Suprapubic skin (tissue), 4 donors: ENCODE measurements around the gene GNA12. TPM values are rescaled to one million over a fixed set of nuclear protein-coding genes. Genes with fewer than 3 reads are reported as not detected.

Experiments
- DNase-seq, 2 donors: peaks; one replicate each; pipeline ENCODE4 v3.0.0-alpha.2; 2019; ENCODE audit warnings: low spot score in 2 of 2
- H3K27ac ChIP-seq: fragments of 200-600 bp; sonication (generic); one replicate; pipeline ENCODE4 v1.5.1; 2019
- H3K27me3 ChIP-seq: fragments of 200-600 bp; sonication (generic); one replicate; pipeline ENCODE4 v1.5.1; 2019
- H3K36me3 ChIP-seq: fragments of 200-600 bp; sonication (generic); one replicate; pipeline ENCODE4 v1.5.1; 2019
- H3K4me1 ChIP-seq: fragments of 200-600 bp; sonication (generic); one replicate; pipeline ENCODE4 v1.5.1; 2019
- H3K4me3 ChIP-seq: fragments of 200-600 bp; sonication (generic); one replicate; pipeline ENCODE4 v1.5.1; 2019; ENCODE audit warnings: mild to moderate bottlenecking
- H3K9me3 ChIP-seq: fragments of 200-600 bp; sonication (generic); one replicate; pipeline ENCODE4 v1.5.1; 2019
- EP300 ChIP-seq: sonication (generic); formaldehyde crosslinking; IDR thresholded peaks from one replicate; pipeline ENCODE4 v1.6.1; 2017; ENCODE audit warnings: antibody characterized with exemption
- POLR2A ChIP-seq, 2 donors: fragments of 450-650 bp; IDR thresholded peaks; one replicate each; pipeline ENCODE4 v1.6.1; 2017; ENCODE audit warnings: antibody characterized with exemption in 2 of 2, mild to moderate bottlenecking in 2 of 2, moderate library complexity in 2 of 2
- POLR2AphosphoS5 ChIP-seq, 3 donors: sonication (generic); formaldehyde crosslinking; IDR thresholded peaks; one replicate each; pipeline ENCODE4 v1.6.1; 2017; ENCODE audit warnings: antibody characterized with exemption in 3 of 3
- WGBS: methylation state at CpG from one replicate; pipeline ENCODE4 v1.1.5; 2018; 5-methylcytosine and 5-hydroxymethylcytosine counted together
- total RNA-seq, 4 donors: library from RNA; depleted of rRNA; stranded (reverse); fragments of >200 nt; gene quantifications; one replicate each; pipeline ENCODE4 v1.1.0, GENCODE V29; 2016
- TF ChIP-seq, protein P1 (sequence below), 2 donors: fragments of 200-600 bp in 1 of 2; fragments of 450-650 bp in 1 of 2; sonication (generic) in 1 of 2; IDR thresholded peaks; one replicate each; pipeline ENCODE4 v1.5.1; 2016 to 2019; ENCODE audit warnings: antibody characterized with exemption in 2 of 2, mild to moderate bottlenecking in 1 of 2, moderate library complexity in 1 of 2

The GNA12 gene
- total RNA-seq, 4 donors from 2014 or later, result 9.7 to 15.0 (median 13.3) TPM

DNA sequence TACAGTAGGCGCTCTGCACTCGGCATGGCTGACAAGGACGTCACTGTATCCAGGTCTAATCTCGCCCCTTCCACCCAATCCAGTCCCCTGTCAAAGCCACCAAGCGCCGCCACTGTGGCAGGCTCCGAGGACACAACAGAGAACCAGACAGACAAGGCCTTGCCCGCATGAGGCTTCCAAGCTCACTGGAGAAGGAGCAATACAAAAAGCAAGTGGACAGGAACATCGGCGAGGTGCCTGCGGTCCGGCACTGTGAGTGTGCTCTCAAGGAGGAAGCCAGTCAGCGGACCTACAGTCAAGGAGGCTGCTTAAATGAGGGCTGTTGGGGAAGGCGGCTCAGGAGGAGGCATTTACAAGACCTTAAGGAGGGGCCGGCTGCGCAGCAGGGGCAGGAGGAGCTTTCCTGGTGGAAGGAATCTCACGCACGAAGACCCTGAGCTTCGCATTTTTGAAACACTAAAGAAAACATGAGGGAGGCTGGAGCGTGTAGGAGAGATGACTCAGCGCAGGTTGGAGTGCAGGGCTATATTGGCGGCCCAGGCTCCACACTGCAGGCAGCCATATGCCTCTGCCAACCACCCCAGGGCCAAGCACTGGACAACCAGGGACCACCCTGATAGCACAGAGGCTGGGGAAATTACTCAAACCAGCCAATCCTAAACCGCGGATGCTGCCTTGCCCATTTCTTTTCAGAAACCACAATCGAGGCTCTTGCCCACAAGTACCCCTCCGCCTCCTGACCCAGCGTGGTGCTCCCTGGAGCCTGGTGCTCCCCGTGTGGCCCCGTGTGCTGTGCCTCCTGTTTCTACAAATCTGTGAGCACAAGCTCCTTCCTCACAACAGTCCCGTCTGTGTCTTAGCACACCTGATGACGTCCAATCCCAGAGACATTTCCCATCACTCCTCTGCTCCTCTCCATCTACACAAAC, 28.9 kb downstream of the GNA12 start:
- DNase-seq, result no peak
- WGBS, result 97% methylated on average over 31 of the region's 31 CpGs
- H3K27ac ChIP-seq, result no peak overlapping the region
- TF ChIP-seq, protein P1, sequence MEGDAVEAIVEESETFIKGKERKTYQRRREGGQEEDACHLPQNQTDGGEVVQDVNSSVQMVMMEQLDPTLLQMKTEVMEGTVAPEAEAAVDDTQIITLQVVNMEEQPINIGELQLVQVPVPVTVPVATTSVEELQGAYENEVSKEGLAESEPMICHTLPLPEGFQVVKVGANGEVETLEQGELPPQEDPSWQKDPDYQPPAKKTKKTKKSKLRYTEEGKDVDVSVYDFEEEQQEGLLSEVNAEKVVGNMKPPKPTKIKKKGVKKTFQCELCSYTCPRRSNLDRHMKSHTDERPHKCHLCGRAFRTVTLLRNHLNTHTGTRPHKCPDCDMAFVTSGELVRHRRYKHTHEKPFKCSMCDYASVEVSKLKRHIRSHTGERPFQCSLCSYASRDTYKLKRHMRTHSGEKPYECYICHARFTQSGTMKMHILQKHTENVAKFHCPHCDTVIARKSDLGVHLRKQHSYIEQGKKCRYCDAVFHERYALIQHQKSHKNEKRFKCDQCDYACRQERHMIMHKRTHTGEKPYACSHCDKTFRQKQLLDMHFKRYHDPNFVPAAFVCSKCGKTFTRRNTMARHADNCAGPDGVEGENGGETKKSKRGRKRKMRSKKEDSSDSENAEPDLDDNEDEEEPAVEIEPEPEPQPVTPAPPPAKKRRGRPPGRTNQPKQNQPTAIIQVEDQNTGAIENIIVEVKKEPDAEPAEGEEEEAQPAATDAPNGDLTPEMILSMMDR (IDR thresholded peaks at IDR 0.05), result no peak
- no peak for TF ChIP-seq EP300
- TF ChIP-seq POLR2A (IDR thresholded peaks at IDR 0.05), result no peak
- TF ChIP-seq POLR2AphosphoS5 (IDR thresholded peaks at IDR 0.05), result no peak
- no peaks in the 10 kb centered on the region for H3K36me3 ChIP-seq
- peaks cover 11% of the 10 kb centered on the region for H3K4me1 ChIP-seq
- H3K4me3 ChIP-seq, result no peak overlapping the region
- H3K27me3 ChIP-seq, result no peaks in the 10 kb centered on the region
- H3K9me3 ChIP-seq, result no peaks in the 10 kb centered on the region

DNA sequence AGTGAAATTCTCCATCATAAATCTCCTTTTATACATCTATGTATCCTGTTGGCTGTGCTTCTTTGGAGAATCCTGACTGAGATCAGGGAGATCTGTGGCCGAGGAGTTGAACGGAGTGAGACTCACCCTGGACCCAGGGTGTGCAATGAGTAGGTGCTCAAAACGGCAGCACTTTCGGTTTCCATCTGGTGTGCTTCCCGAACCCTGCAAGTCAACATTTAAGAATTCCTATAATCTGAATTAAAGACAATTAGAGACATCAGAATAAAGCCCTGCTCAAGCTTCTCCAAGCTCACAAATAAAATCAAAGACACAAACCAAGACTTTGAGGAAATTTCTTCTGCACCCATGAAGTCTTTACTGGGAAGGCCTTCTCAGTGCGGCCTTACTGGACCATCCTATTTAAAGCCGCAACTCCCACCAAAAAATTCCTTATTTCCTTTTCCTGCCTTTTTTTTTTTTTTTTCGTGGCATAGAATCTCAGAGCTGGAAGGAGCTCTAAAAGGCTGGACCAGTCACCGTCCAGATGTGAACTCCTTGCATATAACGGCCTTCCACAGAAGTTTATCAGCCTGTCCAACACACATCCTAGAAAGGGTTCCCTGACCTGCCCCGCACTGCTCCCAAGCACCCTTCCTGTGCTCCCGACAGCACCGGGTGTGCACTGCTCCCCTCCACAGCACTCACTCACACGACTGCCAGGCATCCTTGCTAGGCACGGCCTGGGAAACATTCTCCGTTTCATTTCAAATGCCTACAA, 29.7 kb downstream of the GNA12 start:
- Histone ChIP-seq H3K27me3 (no peaks in the 10 kb centered on the region), H3K9me3 (no peaks in the 10 kb centered on the region), H3K4me3 (no peak overlapping the region), H3K27ac (no peak overlapping the region), H3K4me1 (peaks cover 11% of the 10 kb centered on the region), H3K36me3 (no peaks in the 10 kb centered on the region)
- 82% methylated on average over 16 of the region's 16 CpGs for whole genome bisulfite sequencing
- DNase-seq, result no peak
- TF ChIP-seq POLR2A (IDR thresholded peaks at IDR 0.05), result no peak
- TF ChIP-seq, protein P1 (IDR thresholded peaks at IDR 0.05), result no peak
- TF ChIP-seq POLR2AphosphoS5 (IDR thresholded peaks at IDR 0.05), result no peak
- TF ChIP-seq EP300, result no peak

DNA sequence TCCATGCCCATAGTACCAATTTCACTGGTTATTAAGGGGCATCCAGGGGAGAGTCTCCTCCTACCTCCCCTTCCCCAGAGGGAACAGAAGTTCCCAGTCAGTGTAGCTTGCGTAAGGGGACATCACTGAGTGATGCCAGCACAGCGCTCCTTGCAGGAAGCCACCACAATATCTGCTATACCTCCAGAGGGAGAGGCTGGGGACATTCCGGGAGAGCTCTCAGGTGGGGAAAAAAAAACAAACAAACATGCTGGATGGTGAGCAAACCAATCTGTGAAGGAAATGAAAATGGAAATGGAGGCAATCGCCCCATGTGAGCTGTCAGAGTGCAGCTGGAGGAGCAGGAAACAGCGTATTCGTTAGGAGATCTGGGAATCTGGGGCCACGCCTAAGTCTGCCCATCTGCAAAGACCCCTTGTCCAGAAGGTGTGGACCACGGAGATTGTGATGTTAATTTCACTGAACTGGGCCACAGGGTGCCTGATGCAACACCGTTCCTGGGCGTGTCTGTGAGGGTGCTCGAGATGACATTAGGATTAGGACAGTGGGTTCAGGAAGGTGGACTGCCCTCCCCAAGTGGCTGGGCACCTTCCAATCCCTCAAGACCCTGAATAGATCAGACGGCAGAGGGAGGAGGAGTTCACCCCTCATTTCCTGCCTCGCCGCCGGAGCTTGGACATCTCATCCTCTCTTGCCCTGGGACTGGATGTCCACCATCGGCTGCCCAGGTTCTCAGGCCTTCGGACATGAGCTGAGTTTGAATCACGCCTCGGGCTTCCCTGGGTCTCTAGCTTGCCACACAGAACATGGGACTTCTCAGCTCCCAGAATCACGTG, 30.5 kb downstream of the GNA12 start:
- Histone ChIP-seq H3K4me3 (no peak overlapping the region), H3K27me3 (no peaks in the 10 kb centered on the region), H3K36me3 (no peaks in the 10 kb centered on the region), H3K27ac (no peak overlapping the region), H3K9me3 (no peaks in the 10 kb centered on the region), H3K4me1 (peaks cover 11% of the 10 kb centered on the region)
- DNase-seq, result no peak
- WGBS, result 91% methylated on average over 20 of the region's 20 CpGs
- TF ChIP-seq POLR2A (IDR thresholded peaks at IDR 0.05) (no peak), POLR2AphosphoS5 (IDR thresholded peaks at IDR 0.05) (no peak), EP300 (no peak)
- TF ChIP-seq, protein P1 (IDR thresholded peaks at IDR 0.05), result no peak

DNA sequence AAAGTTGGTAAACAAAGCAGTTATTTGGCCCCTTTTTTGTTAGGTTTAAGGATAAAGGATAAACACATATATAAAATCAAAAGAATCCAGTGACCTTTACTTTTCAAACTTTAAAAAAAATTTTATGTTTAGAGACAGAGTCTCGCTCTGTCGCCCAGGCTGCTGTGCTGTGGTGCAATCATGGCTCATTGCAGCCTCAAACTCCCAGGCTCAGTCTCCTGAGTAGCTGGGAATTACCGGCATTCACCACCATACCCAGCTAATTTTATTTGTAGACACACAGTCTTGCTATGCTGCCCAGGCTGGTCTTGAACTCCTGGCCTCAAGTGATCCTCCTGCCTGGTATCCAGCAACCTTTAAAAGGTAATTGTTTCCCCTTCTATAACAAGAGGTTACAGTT, 31.3 kb downstream of the GNA12 start:
- no peak for DNase-seq

More for the DNA sequence above, 31.3 kb downstream of the GNA12 start:
- Histone ChIP-seq H3K9me3 (no peaks in the 10 kb centered on the region), H3K27me3 (no peaks in the 10 kb centered on the region), H3K4me1 (peaks cover 11% of the 10 kb centered on the region), H3K27ac (no peak overlapping the region), H3K36me3 (no peaks in the 10 kb centered on the region), H3K4me3 (no peak overlapping the region)
- 89% methylated on average over 3 of the region's 3 CpGs for WGBS
- TF ChIP-seq EP300, result no peak
- no peak for TF ChIP-seq POLR2A (IDR thresholded peaks at IDR 0.05)
- TF ChIP-seq POLR2AphosphoS5 (IDR thresholded peaks at IDR 0.05), result no peak
- TF ChIP-seq, protein P1 (IDR thresholded peaks at IDR 0.05), result no peak
